HG02970 (cell line): ENCODE data around the gene DOCK2.
"Not testable (repeated sequence)": the region's sequence is repeated elsewhere in the genome, so short reads cannot be mapped to it uniquely, and the experiment has no call there.

ENCODE experiments used
- ATAC-seq: cut with Tn5 transposase; IDR thresholded peaks from one replicate; pipeline ENCODE4 v1.9.1; 2021; ENCODE audit warnings: mild to moderate bottlenecking, moderate library complexity, moderate number of reproducible peaks; ENCODE audit not compliant: unreplicated experiment, low FRiP score

DOCK2 gene

DNA sequence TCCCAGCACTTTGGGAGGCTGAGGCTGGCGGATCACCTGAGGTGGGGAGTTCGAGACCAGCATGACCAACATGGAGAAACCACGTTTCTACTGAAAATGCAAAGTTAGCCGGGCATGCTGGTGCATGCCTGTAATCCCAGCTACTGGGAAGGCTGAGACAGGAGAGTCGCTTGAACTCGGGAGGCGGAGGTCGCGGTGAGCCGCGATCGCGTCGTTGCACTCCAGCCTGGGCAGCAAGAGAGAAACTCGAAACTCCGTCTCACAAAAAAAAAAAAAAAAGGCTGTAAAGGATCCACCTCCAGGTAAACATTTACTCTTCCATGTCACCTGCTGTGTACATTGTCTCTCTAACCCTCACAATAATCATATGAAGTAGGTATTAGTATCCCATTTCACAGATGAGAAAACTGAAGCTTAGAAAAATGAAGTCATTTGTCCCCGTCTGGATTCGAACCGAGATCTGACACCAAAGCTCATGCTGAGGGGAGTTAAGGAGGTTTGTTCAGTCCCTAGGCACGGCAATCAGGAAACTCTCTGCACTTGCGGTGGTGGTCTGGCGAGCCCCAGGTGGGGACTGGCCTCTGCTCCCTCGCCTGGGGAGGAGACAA, 494 bp upstream of the DOCK2 start:
- peak; percentile 4 for ATAC-seq

DNA sequence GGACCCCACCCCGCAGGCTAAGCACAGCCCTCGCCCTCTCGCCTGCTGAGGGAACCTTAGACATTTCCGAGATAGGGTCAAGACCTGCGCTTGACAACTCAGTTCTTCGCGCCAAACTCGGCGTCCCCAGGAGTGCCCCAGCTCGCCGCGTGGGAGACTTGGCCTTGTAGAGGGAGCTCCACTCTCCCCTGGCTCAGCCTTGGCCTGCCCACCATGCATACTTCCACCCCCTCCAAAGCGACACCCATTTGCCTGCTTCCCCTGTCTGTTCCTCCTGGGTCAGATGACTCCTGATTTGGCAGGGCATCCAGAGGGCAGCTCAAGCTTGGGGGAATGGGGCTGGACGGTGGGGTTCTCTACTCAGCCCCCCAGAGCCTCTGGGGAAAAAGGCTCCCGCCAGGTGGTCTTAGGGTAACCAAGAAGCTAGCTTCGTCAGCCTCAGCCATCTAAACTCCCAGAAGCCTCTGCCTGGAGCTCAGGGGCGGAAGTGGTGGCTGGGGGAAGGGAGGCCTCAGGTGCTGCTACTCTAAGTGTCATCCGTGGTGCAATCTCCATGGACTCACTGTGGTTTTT, 560 bp downstream of the DOCK2 start:
- peak; percentile 42 for ATAC-seq

DNA sequence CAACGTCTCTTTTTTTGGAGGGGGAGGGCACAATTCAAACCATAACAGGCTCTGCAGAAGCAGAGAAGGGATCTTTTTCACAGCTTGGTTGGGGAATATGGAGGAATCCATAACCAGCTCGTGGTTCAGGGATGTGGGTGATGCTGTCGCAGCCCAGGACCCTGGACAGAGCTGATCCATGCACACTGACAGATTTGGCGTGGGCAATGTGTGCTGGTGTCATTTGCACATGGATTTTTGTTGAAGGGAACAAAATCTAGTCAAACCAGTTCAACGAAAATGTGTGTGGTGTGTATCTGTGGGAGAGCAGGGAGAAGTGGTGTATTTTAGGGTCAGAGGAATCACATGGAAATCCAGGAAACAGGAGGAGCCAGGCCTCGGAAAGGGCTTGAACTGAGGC, 4.2 kb downstream of the DOCK2 start:
- no peak for ATAC-seq

DNA sequence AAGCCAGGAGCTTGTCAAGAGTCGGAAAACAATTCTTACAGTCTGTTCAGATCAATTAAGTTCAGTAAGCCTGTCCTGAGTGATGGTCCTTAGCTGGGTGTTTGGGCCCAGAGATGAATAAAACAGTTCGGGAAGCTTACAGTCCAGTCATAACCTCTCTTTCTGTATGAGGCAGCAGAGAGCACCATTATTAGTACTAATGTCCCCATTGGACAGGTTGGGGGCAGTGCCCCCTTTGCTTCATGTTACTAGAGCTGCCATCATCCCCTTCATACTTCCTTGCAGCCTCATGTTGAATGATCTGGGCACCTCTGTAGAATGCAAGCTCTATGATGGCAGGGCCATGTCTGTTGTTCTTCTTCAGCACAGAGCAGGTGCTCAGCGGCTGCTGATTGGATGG, 9.8 kb downstream of the DOCK2 start:
- ATAC-seq, result no peak

DNA sequence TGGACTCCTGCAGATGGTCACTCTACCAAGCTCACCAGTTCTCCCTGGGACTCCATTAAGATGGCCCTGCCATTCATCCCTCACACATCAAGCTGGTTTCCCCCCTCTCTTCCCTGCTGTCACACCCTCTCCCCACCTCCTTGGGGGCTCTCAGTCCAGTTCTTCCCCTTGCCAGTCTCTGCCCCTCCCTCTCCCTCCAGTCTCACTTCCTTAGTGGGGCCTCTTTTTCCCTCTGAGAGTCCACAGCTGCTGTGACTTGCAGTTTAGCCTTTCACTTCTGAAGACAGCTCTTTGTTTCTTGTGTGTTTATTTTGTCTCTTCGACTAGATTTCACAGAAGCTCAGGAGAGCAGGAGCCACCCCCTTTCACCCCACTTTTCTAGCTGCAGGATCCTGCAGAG, 10.5 kb downstream of the DOCK2 start:
- ATAC-seq, result no peak

DNA sequence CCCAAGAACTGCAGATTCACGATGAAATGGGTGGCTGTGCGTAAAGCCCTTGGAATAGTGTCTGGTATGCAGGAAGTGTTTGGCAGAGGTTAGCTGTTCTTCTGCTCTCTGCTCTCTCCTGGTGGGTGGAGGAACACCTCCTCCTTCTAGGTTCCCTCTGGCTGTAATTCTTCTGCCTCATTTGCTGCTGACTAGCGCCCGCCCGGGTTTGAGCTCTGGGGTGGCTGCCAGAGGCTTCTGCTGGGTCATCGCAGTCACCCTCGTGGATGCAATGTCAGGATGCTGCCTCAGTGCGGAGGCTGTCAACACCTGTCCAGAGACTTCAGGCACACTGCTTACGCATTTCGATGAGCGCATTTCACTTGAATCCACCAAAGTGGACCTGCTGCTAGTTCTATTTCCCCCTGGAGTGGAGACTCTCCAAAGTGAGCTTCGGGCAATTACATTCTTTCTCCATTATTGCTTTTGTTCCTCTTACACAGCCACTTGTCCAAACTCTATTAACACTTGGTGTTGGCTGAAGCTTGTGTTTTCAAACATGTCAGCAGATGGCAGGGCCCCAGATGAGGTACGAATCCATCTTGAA, 11.7 kb downstream of the DOCK2 start:
- no peak for ATAC-seq

DNA sequence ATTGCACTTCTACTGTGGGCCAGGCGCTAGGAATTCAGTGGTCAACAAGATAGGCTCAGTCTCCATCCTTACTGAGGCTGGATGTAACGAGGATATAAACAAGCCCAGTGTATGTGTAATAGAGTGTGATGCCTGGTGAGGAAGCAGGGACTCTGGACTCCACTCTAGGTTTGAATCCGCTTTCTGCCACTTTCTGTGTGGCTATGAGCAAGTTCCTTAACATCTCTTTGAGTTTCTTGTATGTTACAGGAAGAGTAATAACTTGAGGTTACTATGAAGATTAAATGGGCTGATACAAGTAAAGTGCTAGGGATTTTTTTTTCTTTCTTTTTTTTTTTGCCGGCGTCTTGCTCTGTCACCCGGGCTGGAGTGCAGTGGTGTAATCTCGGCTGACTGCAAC, 12.4 kb downstream of the DOCK2 start:
- ATAC-seq, result no peak

DNA sequence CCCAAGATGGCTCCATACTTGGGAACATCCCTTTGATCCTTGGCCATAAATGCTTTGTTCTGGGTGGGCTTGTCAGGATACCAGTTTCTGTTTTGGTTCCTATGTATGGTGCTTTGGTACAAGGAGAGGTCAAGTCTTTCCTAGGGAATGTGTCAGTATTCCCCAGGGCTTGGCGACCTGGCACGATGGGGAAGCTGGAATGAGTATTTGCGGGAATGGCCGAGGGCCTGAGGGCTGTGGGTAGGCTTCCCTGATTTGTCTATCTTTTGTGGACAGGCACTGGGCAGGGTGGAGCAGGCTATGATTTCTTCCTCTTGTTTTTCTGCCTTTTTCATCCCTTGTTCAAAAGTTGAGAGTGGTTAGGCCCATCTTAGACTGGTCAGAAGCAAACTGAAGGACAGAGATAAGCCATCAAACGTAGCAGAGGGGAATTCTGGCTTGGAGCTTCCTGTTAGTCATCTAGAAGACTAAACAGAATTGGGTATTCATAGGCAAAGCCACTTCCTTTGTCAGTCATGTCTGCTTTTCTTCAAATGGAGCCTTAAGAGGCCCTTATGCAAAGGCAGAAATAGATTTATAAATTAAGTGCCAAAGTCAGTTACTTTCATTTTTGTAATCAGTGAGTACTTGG, 13.7 kb downstream of the DOCK2 start:
- ATAC-seq, result no peak

DNA sequence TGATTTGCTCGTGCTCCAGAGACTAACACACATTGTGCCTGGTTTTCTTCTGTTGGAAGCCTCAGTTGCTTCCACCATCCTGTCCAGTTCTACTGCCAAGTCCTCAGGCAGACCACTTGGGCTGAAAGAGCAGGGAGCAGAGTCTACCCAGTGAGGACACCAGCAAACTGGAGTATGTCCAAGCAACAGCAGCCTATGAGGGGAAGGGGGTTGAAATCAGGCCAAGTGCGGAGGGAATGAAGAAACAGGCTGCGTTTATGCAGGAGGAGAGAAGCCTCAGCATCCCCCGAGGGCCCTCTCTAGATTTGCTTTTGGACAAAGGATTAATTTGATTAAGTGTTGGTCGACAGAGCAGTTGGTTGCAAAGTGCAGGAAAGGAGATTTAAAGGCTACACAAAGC, 14.5 kb downstream of the DOCK2 start:
- no peak for ATAC-seq

DNA sequence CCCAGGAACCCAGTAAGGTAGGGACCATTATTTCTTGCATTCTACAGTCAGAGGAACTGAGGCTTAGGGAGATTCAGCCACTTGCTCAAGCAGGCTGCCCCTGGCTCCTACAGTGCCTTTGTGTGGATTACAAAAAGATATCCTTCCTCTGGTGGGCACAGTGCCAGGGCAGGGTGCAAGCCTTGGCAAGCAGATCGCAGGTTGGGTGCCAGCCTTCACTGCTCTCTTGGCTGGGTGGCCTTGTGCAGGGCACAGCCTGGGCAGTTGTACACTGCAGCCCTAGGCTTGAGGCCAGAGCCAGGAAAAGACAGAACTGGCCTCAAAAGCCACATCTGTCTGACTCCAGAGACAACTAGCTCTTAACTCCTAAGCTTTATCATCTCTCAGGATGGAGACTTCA, 15.0 kb downstream of the DOCK2 start:
- ATAC-seq, result no peak

DNA sequence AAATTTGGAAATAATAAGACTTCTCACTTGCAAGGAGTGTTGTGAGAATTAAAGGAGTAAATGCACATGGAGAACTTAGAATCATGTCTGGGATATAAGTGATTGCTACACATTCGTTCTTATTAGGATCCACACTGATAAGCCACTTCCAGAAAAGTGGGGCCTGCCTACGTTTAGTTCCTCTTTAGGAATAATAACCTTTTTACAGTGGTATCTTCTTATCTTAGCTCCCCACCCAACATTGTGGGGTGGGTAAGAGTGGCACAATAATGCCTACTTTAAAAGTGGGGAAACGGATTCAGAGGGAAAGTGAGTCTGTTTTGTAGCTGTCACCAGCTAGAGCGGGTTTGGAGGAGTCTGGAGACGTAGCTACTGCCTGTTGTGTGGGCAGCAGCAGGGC, 16.0 kb downstream of the DOCK2 start:
- ATAC-seq, result no peak

DNA sequence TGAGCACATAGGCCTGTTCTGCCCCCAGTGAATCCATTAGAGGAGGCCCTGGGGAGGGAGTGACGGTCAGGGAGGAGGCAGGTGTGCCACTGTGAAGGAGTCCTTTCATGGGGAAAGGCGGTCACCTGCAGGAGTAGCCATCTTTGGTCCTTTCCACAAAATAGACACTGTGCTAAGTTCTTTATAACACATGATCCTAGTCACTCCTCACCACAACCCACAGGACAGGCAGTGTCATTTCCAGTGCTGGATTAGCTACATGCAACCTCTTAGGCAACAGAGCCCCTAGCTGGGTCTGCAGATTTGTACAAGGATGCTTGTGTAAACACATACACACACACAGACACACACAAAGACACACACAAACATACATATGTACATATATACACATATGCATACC, 18.3 kb downstream of the DOCK2 start:
- no peak for ATAC-seq

DNA sequence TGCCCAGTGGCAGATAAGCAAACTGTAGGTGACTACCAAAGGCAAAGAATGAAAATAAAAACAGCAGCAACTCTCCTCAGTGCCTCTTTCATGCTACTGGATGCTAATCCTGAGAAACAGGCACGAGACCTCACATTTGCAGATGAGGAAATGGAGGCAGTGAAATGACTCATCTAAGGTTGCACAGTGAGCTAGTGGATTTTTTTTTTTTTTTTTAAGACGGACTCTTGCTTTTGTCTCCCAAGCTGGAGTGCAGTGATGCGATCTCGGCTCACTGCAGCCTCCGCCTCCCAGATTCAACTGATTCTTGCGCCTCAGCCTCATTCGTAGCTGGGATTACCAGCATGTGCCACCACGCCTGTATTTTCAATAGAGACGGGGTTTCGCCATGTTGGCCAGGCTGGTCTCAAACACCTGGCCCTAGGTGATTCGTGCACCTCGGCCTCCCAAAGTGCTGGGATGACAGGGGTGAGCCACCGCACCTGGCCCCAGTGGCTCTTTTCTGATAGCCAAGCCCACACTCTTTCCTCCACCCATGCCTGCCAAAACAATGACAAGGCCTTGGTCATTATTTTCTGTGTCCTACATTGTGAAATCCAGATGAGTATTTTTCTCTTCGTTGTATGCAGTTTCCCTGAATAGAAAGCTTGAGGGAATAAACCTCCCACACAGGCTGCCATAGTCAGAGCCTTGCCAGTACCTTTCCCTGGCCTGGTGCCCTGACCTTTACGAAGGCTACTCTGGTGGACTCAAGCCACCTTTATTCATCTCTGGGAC, 19.2 kb downstream of the DOCK2 start:
- ATAC-seq, result peak; percentile 65

DNA sequence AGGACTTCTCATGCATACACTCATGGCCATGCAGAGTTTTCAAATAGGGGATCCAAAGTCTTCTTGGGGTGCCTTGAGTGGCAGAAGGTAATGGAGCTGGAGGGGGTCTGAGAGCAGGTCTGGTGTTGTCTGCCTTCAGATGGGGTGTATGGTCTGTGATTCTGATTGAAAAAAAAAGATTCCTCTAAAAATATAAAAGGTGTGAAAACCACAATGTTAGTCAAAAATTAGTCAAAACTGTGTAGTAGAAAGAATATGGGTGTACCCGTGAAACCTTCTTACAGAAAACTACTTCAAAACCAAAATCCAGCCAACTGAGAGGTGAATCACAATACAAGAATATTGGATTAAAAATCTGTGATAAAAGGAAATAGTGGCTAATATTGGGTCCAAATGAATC, 20.1 kb downstream of the DOCK2 start:
- ATAC-seq, result no peak

DNA sequence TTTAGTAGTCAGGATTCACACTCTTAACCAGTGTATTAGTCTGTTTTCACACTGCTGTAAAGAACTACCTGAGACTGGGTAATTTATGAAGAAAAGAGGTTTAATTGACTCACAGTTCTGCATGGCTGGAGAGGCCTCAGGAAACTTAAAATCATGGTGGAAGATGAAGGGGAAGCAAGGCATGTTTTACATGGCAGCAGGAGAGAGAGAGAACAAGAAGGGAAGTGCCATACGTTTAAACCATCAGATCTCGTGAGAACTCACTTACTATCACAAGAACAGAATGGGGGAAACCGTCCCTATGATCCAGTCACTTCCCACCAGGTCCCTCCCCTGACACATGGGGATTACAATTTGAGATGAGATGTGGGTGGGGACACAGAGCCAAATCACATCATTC, 25.4 kb downstream of the DOCK2 start:
- not testable (repeated sequence) for ATAC-seq

DNA sequence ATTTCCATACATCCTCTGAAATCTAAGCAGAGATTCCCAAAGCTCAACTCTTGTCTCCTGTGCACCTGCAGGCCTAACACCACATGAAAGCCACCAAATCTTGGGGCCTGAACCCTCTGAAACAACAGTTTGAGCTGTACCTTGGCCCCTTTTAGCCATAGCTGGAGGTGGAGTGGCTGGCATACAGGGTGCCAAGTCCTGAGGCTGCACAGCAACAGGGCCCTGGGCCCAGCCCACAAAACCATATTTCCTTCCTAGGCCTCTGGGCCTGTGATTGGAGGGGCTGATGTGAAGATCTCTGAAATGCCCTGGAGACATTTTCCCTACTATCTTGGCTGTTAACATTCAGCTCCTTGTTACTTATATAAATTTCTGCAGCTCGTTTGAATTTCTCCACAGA, 26.5 kb downstream of the DOCK2 start:
- ATAC-seq, result no peak

DNA sequence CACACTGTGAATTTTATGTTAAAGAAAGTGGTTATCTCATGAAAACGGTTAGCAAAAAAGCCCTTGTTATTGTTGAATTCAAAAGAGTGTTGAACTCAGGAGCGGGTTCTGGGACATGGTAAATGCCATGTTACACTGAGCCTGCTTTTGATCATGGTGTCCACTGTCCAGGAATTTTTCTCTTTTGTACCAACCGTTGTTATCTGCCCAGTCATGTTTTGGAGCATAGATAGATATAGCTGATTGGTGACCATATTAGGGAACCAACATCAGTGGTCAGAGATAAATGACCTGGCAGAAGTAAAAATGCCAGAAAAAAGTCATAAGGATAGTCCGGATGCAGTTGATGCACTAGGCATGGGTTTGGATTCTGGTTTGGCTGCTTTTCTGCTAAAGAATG, 29.3 kb downstream of the DOCK2 start:
- ATAC-seq, result no peak

DNA sequence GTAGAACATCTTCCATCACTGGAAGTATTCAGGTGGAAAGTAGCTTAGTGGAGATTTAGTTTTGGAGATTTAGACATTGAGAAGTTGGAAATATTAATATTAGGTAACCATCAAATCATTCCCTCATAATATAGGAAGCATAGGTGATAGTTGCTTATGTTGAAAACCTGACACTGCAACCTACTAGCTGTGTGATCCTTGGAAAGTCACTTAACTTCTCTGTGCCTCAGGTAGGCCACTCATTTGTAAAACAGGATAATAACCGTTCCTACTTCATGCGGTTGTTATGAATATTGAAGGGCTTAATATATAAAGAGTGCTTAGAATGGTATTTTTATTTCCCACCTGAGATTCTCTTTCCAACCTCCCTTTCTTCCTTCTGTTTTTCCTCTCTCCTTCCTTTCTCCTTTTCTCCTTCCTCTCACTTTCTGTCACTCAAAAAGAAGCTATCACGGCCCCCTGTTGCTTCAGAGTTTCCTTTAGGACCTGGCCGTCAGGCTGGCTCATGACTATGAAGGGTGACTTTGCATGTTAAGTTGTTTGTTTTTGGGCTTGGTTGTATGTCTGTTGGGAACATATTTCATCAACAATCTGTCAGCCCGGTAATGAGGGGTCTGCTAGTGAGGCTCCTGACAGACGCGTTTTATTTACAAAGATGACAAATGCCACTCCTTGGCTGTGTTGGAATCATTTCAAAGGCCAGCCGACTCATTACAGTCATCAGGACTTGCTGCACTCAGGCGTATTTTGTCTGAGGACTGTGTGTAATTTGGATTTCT, 31.0 kb downstream of the DOCK2 start:
- ATAC-seq, result no peak

DNA sequence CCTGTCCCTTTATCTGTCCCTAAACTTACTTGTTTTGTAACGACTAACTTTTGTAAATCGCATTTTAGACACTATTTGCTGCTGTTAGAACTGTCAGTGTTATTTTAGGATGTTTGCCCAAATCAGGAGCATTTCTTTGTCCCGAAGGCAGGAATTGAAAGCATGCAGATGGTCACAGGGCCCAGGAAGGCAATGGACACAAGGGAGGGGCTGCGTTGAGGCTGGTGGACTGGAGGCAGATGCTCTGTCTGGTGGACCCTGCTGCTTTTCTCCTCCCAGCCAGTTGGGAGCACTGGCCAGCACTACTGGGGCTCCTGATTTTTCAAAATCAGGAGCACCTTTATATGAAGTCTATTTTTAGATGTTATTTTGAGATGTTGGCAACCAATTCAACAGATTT, 31.7 kb downstream of the DOCK2 start:
- ATAC-seq, result no peak

DNA sequence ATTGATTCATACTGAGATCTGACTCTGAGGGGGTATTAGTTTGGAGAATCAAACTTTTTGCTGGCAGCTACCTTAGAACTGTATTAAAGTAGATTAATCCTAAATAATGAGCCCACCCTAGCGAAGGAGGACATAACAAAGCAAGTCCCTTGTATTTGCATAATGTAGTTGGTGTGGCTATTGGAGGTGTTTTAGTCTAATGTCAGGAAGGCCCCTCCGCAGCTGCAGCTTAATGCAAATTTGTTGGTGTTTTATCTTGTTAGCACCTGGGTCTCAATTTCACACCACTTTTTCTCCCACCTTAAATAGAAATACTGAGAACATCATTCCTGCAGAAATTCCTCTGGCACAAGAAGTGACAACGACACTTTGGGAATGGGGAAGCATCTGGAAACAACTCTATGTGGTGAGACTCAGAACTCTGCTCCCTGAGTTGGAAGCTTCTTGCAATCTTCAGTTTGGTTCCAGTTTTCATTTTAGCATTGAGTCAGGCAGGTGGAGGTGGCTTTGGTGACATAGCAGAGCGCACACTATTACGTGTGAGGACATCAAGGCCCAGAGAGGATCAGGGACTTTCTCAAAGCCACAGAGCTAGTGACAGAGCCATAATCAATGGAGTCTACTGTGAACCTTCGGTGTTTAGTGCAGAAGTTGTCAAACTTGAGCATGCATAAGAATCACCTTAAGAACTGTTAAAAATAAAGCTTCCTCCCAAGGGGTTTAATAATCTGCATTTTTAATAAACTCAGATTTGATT, 33.9 kb downstream of the DOCK2 start:
- peak; percentile 88 for ATAC-seq
